ENCODE results near the gene CELA2A. TPM values are rescaled to one million over a fixed set of nuclear protein-coding genes. Genes with fewer than 3 reads are reported as not detected.

Gene CELA2A
- total RNA-seq, 4 donors from 2014 or later, result not detected

DNA sequence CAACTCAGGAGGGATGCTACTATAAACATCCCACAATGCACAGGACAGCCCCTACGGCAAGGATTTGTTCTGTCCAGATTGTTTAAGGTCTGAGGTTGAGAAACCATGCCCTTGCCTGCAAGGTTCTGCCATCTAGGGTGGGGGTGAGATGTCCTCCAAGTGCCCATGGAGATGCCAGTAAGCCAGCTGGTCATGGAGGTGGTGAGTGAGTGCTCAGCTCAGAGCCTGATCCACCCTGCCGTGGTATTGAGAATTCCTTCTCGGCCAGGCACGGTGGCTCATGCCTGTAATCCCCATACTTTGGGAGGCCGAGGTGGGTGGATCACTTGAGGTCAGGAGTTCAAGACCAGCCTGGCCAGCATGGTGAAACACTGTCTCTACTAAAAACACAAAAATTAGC is 31.6 kb upstream of the CELA2A start:
- TF ChIP-seq POLR2A (IDR thresholded peaks at IDR 0.05; ENCODE audit: low read depth), result no peak
- TF ChIP-seq, protein P1, sequence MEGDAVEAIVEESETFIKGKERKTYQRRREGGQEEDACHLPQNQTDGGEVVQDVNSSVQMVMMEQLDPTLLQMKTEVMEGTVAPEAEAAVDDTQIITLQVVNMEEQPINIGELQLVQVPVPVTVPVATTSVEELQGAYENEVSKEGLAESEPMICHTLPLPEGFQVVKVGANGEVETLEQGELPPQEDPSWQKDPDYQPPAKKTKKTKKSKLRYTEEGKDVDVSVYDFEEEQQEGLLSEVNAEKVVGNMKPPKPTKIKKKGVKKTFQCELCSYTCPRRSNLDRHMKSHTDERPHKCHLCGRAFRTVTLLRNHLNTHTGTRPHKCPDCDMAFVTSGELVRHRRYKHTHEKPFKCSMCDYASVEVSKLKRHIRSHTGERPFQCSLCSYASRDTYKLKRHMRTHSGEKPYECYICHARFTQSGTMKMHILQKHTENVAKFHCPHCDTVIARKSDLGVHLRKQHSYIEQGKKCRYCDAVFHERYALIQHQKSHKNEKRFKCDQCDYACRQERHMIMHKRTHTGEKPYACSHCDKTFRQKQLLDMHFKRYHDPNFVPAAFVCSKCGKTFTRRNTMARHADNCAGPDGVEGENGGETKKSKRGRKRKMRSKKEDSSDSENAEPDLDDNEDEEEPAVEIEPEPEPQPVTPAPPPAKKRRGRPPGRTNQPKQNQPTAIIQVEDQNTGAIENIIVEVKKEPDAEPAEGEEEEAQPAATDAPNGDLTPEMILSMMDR (IDR thresholded peaks at IDR 0.05), result no peak
- H3K27me3 ChIP-seq, result no peaks in the 10 kb centered on the region
- 93% methylated on average over 4 of the region's 5 CpGs for WGBS
- H3K27ac ChIP-seq (replicated peaks in 1 of 4), result no peak overlapping the region
- H3K36me3 ChIP-seq, result peaks cover 5 to 46% (median 30%) of the 10 kb centered on the region in 4 donors
- intact Hi-C loops (cut with DNase I), result no loop called here
- no peak for DNase-seq (ENCODE audit: extremely low spot score)
- peaks cover 21 to 47% (median 40%) of the 10 kb centered on the region in 4 donors for H3K4me1 ChIP-seq
- no peak overlapping the region for H3K4me3 ChIP-seq
- H3K9me3 ChIP-seq, result no peaks in the 10 kb centered on the region

DNA sequence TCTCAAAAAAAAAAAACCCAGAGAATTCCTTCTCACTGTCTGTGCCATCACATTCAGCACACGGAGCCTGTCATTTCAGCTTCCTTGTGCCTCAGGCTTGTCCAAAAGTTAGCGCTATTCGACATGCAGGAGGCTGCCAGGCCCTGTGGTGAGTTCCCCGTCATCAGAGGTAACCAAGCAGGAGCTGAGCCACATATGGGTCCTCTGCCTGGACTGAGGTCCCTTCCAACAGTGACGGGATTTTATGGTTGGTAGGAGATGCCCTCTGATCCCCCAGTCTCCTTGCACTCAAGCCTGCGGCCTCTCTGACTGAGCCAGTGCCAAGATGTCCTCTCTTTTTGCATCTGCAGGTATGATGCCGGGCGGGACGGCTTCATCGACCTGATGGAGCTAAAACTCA is 31.0 kb upstream of the CELA2A start:
- no peak for DNase-seq (ENCODE audit: extremely low spot score)
- intact Hi-C loops (cut with DNase I), result no loop called here

DNA sequence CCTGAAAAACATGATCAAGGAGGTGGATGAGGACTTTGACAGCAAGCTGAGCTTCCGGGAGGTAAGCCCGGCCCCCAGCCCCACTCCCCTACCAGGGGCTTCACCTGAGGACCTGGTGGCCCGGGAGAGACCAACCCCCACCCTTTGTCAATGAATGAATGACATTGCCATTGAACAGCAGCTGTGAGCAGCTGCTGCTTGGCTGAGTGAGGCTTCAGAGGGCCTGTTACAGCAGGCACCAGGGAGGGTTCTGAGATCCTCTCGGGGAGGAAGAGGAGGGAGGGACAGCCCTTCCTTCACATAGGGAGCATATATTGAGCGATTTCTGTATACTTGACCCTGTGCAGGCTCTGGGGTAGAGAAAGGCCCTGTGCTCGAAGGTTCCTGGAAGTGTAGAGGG is 30.6 kb upstream of the CELA2A start:
- Histone ChIP-seq H3K36me3 (peaks cover 5 to 55% (median 40%) of the 10 kb centered on the region in 4 donors), H3K4me1 (peaks cover 21 to 42% (median 35%) of the 10 kb centered on the region in 4 donors), H3K27me3 (no peaks in the 10 kb centered on the region), H3K9me3 (no peaks in the 10 kb centered on the region), H3K27ac (replicated peaks in 1 of 4) (peak overlapping the region in 1 of 4 donors; percentile 59), H3K4me3 (no peak overlapping the region)
- DNase-seq (ENCODE audit: extremely low spot score), result no peak
- intact Hi-C loops (cut with DNase I), result no loop called here
- TF ChIP-seq, protein P1 (IDR thresholded peaks at IDR 0.05), result no peak
- TF ChIP-seq EP300 (IDR thresholded peaks at IDR 0.05), result no peak
- 90% methylated on average over 6 of the region's 6 CpGs for WGBS

More for the DNA sequence above, 31.0 kb upstream of the CELA2A start:
- 100% methylated on average over 2 of the region's 10 CpGs for WGBS
- peaks cover 5 to 50% (median 35%) of the 10 kb centered on the region in 4 donors for H3K36me3 ChIP-seq
- H3K9me3 ChIP-seq, result no peaks in the 10 kb centered on the region
- H3K4me1 ChIP-seq, result peaks cover 21 to 46% (median 38%) of the 10 kb centered on the region in 4 donors
- TF ChIP-seq POLR2A (IDR thresholded peaks at IDR 0.05; ENCODE audit: low read depth), result no peak
- no peak for TF ChIP-seq EP300 (IDR thresholded peaks at IDR 0.05)
- TF ChIP-seq, protein P1 (IDR thresholded peaks at IDR 0.05), result no peak
- TF ChIP-seq POLR2AphosphoS5 (IDR thresholded peaks at IDR 0.05), result no peak
- H3K27ac ChIP-seq (replicated peaks in 1 of 4), result no peak overlapping the region
- no peak overlapping the region for H3K4me3 ChIP-seq
- no peaks in the 10 kb centered on the region for H3K27me3 ChIP-seq

DNA sequence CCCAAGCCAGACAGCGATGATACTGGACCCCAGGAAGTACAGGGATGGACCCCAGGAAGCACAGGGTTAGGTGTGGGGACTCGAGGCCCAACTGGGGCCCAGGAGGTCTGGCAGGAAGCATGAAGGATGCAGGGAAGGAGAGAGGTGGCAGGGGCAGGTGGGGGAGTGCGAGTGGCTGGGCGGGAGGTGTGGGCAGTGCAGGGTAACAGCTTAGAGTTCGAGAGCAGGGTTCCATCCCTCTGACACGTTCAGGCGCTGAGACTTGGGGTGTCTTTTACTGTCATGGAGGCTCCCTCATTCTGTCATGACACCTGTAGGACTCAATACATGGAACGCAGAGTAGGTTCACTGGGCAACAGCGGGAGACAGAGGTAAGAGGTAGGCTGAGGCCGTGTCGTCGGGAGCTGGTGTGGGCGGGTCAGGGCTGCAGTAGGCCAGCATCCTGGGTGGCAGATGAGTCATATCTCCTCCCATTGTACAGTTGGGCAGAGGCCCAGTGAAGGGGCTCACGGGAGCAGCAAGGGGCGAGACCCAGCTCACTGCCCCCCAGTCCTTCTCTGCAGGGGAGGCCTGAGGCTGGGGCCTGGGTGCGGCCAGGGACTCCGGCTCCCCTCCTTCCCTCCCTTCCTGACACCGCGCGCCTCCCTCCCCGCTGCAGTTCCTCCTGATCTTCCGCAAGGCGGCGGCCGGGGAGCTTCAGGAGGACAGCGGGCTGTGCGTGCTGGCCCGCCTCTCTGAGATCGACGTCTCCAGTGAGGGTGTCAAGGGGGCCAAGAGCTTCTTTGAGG is 29.8 kb upstream of the CELA2A start:
- no peaks in the 10 kb centered on the region for H3K9me3 ChIP-seq
- TF ChIP-seq, protein P1 (IDR thresholded peaks at IDR 0.05), result peak; percentile 43 to 70 (median 45)
- no peak for TF ChIP-seq POLR2AphosphoS5 (IDR thresholded peaks at IDR 0.05)
- H3K27me3 ChIP-seq, result no peaks in the 10 kb centered on the region
- DNase-seq (ENCODE audit: extremely low spot score), result no peak
- WGBS, result 79% methylated on average over 13 of the region's 30 CpGs
- H3K4me1 ChIP-seq, result peaks cover 17 to 34% (median 28%) of the 10 kb centered on the region in 4 donors
- peak overlapping the region; percentile 38 to 71 (median 64) for H3K27ac ChIP-seq (replicated peaks in 1 of 4)
- intact Hi-C loops (cut with DNase I), result no loop called here
- H3K4me3 ChIP-seq, result peak overlapping the region; percentile 33 to 41 (median 36)
- H3K36me3 ChIP-seq, result peaks cover 5 to 56% (median 40%) of the 10 kb centered on the region in 4 donors
